Endothelial cell of umbilical vein (primary cell): ENCODE measurements around the gene ANKRD12. TPM values are rescaled to one million over a fixed set of nuclear protein-coding genes. Genes with fewer than 3 reads are reported as not detected.

Experiments used
- BruUV-seq: library from RNA; stranded (reverse); fragments of 400-500 nt; replicated peaks from 2 replicates; lab custom pipeline; 2021; lab: Mats Ljungman, UMichigan
- CTCF ChIA-PET: fragments of 300-600, 350-600 bp; sonication (Branson Sonifier 250); formaldehyde crosslinking; loops from one replicate; lab custom pipeline; 2021; ENCODE audit warnings: antibody characterized with exemption, inconsistent platforms; lab: Charles Lee
- POLR2A ChIA-PET: fragments of 300-600, 350-600 bp; sonication (Branson Sonifier 250); formaldehyde crosslinking; loops from one replicate; lab custom pipeline; 2021; ENCODE audit warnings: antibody characterized with exemption, inconsistent platforms; lab: Charles Lee
- DNase-seq: peaks from one replicate; pipeline ENCODE4 v3.0.0-alpha.2; 2011; ENCODE audit warnings: low read depth, low spot score
- FAIRE-seq: peaks from 2 replicates; lab custom pipeline; 2011; peaks lifted over from hg19 to GRCh38; lab: Jason Lieb, UNC
- H2AFZ ChIP-seq: 2 replicates; pipeline ENCODE4 v1.6.0; 2012; ENCODE audit warnings: low read depth, low read length, control low read depth, inconsistent platforms
- H3K27ac ChIP-seq: 2 replicates; pipeline ENCODE4 v1.5.1; 2011; ENCODE audit warnings: low read depth, mild to moderate bottlenecking, control low read depth, low read length, moderate library complexity; ENCODE audit not compliant: insufficient read depth
- H3K27me3 ChIP-seq, 2 experiments: 2 replicates each; pipeline versions ENCODE4 v1.6.0 to v1.6.1; 2011; ENCODE audit warnings: low read length in 2 of 2, mixed read lengths in 1 of 2; ENCODE audit not compliant: control insufficient read depth in 2 of 2, insufficient read depth in 2 of 2
- H3K36me3 ChIP-seq, 2 experiments: 2 replicates in 1 of 2; 3 replicates in 1 of 2; pipeline ENCODE4 v1.5.1; 2011; ENCODE audit warnings: low read length in 2 of 2, mild to moderate bottlenecking in 1 of 2, moderate library complexity in 1 of 2; ENCODE audit not compliant: control insufficient read depth in 2 of 2, insufficient read depth in 2 of 2; ENCODE audit errors: extremely low read depth in 1 of 2
- H3K4me1 ChIP-seq: 3 replicates; pipeline ENCODE4 v1.5.1; 2011; ENCODE audit warnings: mild to moderate bottlenecking, low read length; ENCODE audit not compliant: control insufficient read depth, insufficient read depth; ENCODE audit errors: extremely low read depth
- H3K4me2 ChIP-seq: 2 replicates; pipeline ENCODE4 v1.6.1; 2011; ENCODE audit warnings: low read length, control low read depth, mixed read lengths; ENCODE audit not compliant: insufficient read depth
- H3K4me3 ChIP-seq, 3 experiments: fragments of 200-600 bp in 1 of 3; sonication (generic), shearing (Covaris generic) in 1 of 3; replicated peaks in 1 of 3; 2 replicates each; pipeline ENCODE4 v1.5.1; 2011 to 2016; ENCODE audit warnings: control low read depth in 3 of 3, low read length in 3 of 3, mild to moderate bottlenecking in 2 of 3, inconsistent platforms in 1 of 3, low read depth in 1 of 3, moderate library complexity in 1 of 3; ENCODE audit not compliant: insufficient read depth in 1 of 3
- H3K79me2 ChIP-seq: 2 replicates; pipeline ENCODE4 v1.6.0; 2012; ENCODE audit warnings: low read length, inconsistent platforms; ENCODE audit not compliant: control insufficient read depth, insufficient read depth
- H3K9ac ChIP-seq: replicated peaks from 2 replicates; pipeline ENCODE3; 2011; ENCODE audit warnings: low read length, control low read depth; ENCODE audit not compliant: insufficient read depth; ENCODE audit errors: extremely low read depth
- H3K9me1 ChIP-seq: replicated peaks from 3 replicates; pipeline ENCODE4 v1.6.0; 2011; ENCODE audit warnings: mild to moderate bottlenecking, low read length; ENCODE audit not compliant: control insufficient read depth, insufficient read depth; ENCODE audit errors: extremely low read depth
- H3K9me3 ChIP-seq: replicated peaks from 2 replicates; pipeline ENCODE4 v1.5.1; 2012; ENCODE audit warnings: low read length, inconsistent platforms; ENCODE audit not compliant: control insufficient read depth, insufficient read depth
- H4K20me1 ChIP-seq: replicated peaks from 2 replicates; pipeline ENCODE3; 2011; ENCODE audit warnings: mild to moderate bottlenecking, low read length; ENCODE audit not compliant: control insufficient read depth, insufficient read depth; ENCODE audit errors: extremely low read depth
- CTCF ChIP-seq, 2 donors: IDR thresholded peaks; 1 replicate in 1 of 2; 2 replicates in 1 of 2; pipeline ENCODE4 v1.5.1; 2011; ENCODE audit warnings: low read length in 2 of 2, mild to moderate bottlenecking in 2 of 2, moderate library complexity in 2 of 2, control low read depth in 1 of 2, inconsistent platforms in 1 of 2, low read depth in 1 of 2; ENCODE audit not compliant: insufficient read depth in 1 of 2; ENCODE audit errors: extremely low read depth in 1 of 2
- EZH2 ChIP-seq: IDR thresholded peaks from 2 replicates; pipeline ENCODE4 v1.6.1; 2012; ENCODE audit warnings: borderline replicate concordance, low read depth, mild to moderate bottlenecking, moderate library complexity, low read length, inconsistent platforms; ENCODE audit not compliant: severe bottlenecking
- FOS ChIP-seq: IDR thresholded peaks from 2 replicates; pipeline ENCODE4 v1.6.1; 2011; ENCODE audit warnings: mild to moderate bottlenecking, low read length, moderate library complexity, borderline replicate concordance; ENCODE audit not compliant: insufficient read depth
- GATA2 ChIP-seq: IDR thresholded peaks from 2 replicates; pipeline ENCODE4 v1.7.0; 2011; ENCODE audit warnings: low read depth, mild to moderate bottlenecking, moderate library complexity, mixed read lengths, low read length; ENCODE audit not compliant: insufficient read length, insufficient read depth
- JUN ChIP-seq: IDR thresholded peaks from 2 replicates; pipeline ENCODE4 v1.6.1; 2011; ENCODE audit warnings: borderline replicate concordance, low read depth; ENCODE audit not compliant: insufficient read length, insufficient read depth
- MAX ChIP-seq: IDR thresholded peaks from 2 replicates; pipeline ENCODE4 v1.6.1; 2011; ENCODE audit not compliant: insufficient read depth, insufficient read length
- MYC ChIP-seq: IDR thresholded peaks from one replicate; pipeline ENCODE4 v1.6.1; 2011; ENCODE audit warnings: mild to moderate bottlenecking, low read depth, low read length
- POLR2A ChIP-seq: IDR thresholded peaks from 2 replicates; pipeline ENCODE4 v1.6.1; 2012; ENCODE audit warnings: low read depth, mild to moderate bottlenecking, control low read depth, low read length
- POLR2AphosphoS5 ChIP-seq: IDR thresholded peaks from 2 replicates; pipeline ENCODE4 v1.6.1; 2012; ENCODE audit warnings: low read depth, mild to moderate bottlenecking, control low read depth, low read length, moderate library complexity; ENCODE audit not compliant: insufficient read depth
- dilution Hi-C: fragments of 300-500 bp; cut with MboI; formaldehyde crosslinking; loops from one replicate; pipeline ENCODE4 v1.15.0; 2019; ENCODE audit warnings: low sequenced_read_pairs; ENCODE audit not compliant: extremely low pct_ligation_motif_present
- intact Hi-C: fragments of 100-400 bp; cut with micrococcal nuclease; formaldehyde crosslinking; loops from one replicate; pipeline ENCODE4 v1.10.0; 2022
- polyA plus RNA-seq, 4 experiments: library from polyadenylated mRNA; depleted of rRNA in 3 of 4; stranded (reverse) in 3 of 4; unstranded in 1 of 4; fragments of >200 nt; gene quantifications; 2 replicates each; pipeline versions ENCODE4 v1.2.1 to v1.2.3, GENCODE V29; 2011 to 2012; ENCODE audit warnings: missing spikeins in 1 of 4
- total RNA-seq: library from RNA; stranded (reverse); gene quantifications from 2 replicates; pipeline ENCODE4 v1.2.3, GENCODE V29; 2021

Gene ANKRD12
- total and polyA plus RNA-seq, 2 donors (not counting 3 experiments of a cell fraction or from before 2014, with no cell fraction given) = 1.5 to 25.4 TPM

GRCh38 chr18:9283791-9284190, 147.2 kb downstream of the ANKRD12 start:
- Histone ChIP-seq H3K4me3 (no peak overlapping the region), H3K4me2 (no peak overlapping the region), H2AFZ (no peak overlapping the region), H3K9ac (no peak overlapping the region), H3K79me2 (no peaks in the 10 kb centered on the region), H3K36me3 (peaks cover 0 to 2% of the 10 kb centered on the region in 2 experiments), H3K9me3 (no peaks in the 10 kb centered on the region), H3K9me1 (no peaks in the 10 kb centered on the region), H3K27ac (no peak overlapping the region), H3K27me3 (no peaks in the 10 kb centered on the region), H4K20me1 (no peaks in the 10 kb centered on the region), H3K4me1 (no peaks in the 10 kb centered on the region)
- CTCF ChIA-PET = interaction anchor here (2.1 kb wide), 1 partner anchor 50 kb away, joined by 7 read pairs; the partner anchor contains the start of gene TWSG1
- FAIRE-seq (no peak), DNase-seq (no peak)
- POLR2A ChIA-PET = no interaction called here
- TF ChIP-seq FOS (no peak), POLR2A (no peak), POLR2AphosphoS5 (no peak), MYC (no peak), EZH2 (no peak), GATA2 (no peak), JUN (no peak), CTCF (IDR thresholded peaks at IDR 0.05; ENCODE audit: extremely low read depth in 1 of 2, insufficient read depth in 1 of 2, low read depth in 1 of 2, low read length in 2 of 2) (no peak), MAX (no peak)
- no TSS peak for BruUV-seq
- dilution Hi-C loops = no loop called here
- intact Hi-C loops = loop anchor here (10.0 kb wide), 1 partner anchor 231 kb away; no protein-coding TSS in a partner anchor
